Endothelial cell of umbilical vein (primary cell): ENCODE data around the gene GPR148.

Experiments
- CTCF ChIP-seq, 2 donors: IDR thresholded peaks; 1 replicate in 1 of 2; 2 replicates in 1 of 2; pipeline ENCODE4 v1.5.1; 2011; ENCODE audit warnings: low read length in 2 of 2, mild to moderate bottlenecking in 2 of 2, moderate library complexity in 2 of 2, control low read depth in 1 of 2, inconsistent platforms in 1 of 2, low read depth in 1 of 2; ENCODE audit not compliant: insufficient read depth in 1 of 2; ENCODE audit errors: extremely low read depth in 1 of 2
- EZH2 ChIP-seq: IDR thresholded peaks from 2 replicates; pipeline ENCODE4 v1.6.1; 2012; ENCODE audit warnings: borderline replicate concordance, low read depth, mild to moderate bottlenecking, moderate library complexity, low read length, inconsistent platforms; ENCODE audit not compliant: severe bottlenecking
- GATA2 ChIP-seq: IDR thresholded peaks from 2 replicates; pipeline ENCODE4 v1.7.0; 2011; ENCODE audit warnings: low read depth, mild to moderate bottlenecking, moderate library complexity, mixed read lengths, low read length; ENCODE audit not compliant: insufficient read length, insufficient read depth
- JUN ChIP-seq: IDR thresholded peaks from 2 replicates; pipeline ENCODE4 v1.6.1; 2011; ENCODE audit warnings: borderline replicate concordance, low read depth; ENCODE audit not compliant: insufficient read length, insufficient read depth
- MAX ChIP-seq: IDR thresholded peaks from 2 replicates; pipeline ENCODE4 v1.6.1; 2011; ENCODE audit not compliant: insufficient read depth, insufficient read length
- POLR2A ChIP-seq: IDR thresholded peaks from 2 replicates; pipeline ENCODE4 v1.6.1; 2012; ENCODE audit warnings: low read depth, mild to moderate bottlenecking, control low read depth, low read length
- POLR2AphosphoS5 ChIP-seq: IDR thresholded peaks from 2 replicates; pipeline ENCODE4 v1.6.1; 2012; ENCODE audit warnings: low read depth, mild to moderate bottlenecking, control low read depth, low read length, moderate library complexity; ENCODE audit not compliant: insufficient read depth

- TF ChIP-seq POLR2A (no peak), MAX (no peak), CTCF (IDR thresholded peaks at IDR 0.05; ENCODE audit: extremely low read depth in 1 of 2, insufficient read depth in 1 of 2, low read depth in 1 of 2, low read length in 2 of 2) (no peak), EZH2 (no peak), POLR2AphosphoS5 (no peak), JUN (no peak), GATA2 (no peak)
These were observed 32.2 kb downstream of the GPR148 start for GRCh38 chr2:130760754-130761751.
